HG03520 (cell line): ENCODE results near the gene KRTCAP2.
"Not testable (repeated sequence)": the region's sequence is repeated elsewhere in the genome, so short reads cannot be mapped to it uniquely, and the experiment has no call there.

Experiments used
- ATAC-seq: cut with Tn5 transposase; IDR thresholded peaks from one replicate; pipeline ENCODE4 v1.9.1; 2021; ENCODE audit warnings: mild to moderate bottlenecking, moderate library complexity; ENCODE audit not compliant: unreplicated experiment

Gene KRTCAP2

GRCh38 chr1:155170101-155170785 is 2.9 kb downstream of the KRTCAP2 start:
- no peak for ATAC-seq

- ATAC-seq = no peak
Observed at GRCh38 chr1:155169541-155169940, 3.6 kb downstream of the KRTCAP2 start.

- no peak for ATAC-seq
Observed at GRCh38 chr1:155168456-155169210, 4.5 kb downstream of the KRTCAP2 start.

DNA sequence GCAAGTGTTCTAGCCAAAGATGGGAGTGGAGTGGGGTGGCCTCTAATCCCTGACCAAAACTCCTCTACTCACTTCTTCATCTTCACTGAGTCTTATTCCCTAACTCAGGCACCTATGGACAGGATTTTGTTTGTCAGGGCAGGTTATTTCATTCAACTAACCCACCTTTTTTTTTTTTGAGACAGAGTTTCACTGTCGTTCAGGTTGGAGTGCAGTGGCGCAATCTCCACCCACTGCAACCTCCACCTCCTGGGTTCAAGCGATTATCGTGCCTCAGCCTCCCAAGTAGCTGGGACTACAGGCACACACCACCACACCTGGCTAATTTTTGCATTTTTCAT is 5.0 kb downstream of the KRTCAP2 start:
- not testable (repeated sequence) for ATAC-seq

DNA sequence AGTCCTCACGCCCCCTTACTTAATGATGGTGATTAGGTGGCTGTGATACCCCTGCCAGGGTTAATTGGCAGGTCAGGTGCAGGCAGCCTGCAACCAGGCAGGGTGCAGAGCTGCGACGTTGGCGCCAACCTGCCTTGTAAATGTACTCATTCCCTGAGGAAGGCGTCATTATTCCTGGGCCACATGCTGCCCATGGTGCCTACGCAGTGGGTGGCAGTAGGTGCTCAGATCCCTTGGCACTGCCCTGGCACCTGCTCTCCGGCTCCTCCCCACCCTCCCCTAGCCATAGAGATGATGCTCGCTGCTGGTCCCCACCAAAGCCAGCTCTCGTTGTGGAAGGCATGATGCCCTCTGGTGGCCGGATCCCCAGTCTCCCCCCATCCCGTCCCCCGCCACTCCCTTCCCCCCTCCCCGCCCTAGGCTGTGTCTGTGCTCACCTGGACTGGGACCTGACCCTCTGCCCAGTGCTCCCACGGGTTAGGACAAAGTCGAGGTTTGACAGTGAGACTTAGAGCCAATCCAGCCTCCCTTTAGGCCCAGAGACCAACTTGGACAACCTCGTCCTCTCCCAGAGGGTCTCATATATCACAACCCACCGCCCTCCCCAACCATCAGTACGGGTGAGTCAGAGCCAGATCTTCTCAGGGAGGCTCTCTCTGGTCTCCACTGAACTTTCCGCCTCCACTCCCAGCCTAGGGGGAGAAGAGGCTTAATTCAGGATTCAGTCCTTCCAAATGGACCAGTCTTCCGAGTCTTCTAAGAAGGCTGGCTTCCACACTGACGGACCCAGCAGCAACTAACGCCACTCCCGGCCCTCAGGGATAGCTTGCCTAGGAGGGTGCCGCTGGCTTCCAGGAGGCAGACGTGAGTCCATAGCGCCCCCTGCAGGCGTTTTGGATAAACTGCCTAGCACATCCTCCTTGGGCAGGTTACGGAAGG is 5.7 kb downstream of the KRTCAP2 start:
- peak; percentile 62 for ATAC-seq

DNA sequence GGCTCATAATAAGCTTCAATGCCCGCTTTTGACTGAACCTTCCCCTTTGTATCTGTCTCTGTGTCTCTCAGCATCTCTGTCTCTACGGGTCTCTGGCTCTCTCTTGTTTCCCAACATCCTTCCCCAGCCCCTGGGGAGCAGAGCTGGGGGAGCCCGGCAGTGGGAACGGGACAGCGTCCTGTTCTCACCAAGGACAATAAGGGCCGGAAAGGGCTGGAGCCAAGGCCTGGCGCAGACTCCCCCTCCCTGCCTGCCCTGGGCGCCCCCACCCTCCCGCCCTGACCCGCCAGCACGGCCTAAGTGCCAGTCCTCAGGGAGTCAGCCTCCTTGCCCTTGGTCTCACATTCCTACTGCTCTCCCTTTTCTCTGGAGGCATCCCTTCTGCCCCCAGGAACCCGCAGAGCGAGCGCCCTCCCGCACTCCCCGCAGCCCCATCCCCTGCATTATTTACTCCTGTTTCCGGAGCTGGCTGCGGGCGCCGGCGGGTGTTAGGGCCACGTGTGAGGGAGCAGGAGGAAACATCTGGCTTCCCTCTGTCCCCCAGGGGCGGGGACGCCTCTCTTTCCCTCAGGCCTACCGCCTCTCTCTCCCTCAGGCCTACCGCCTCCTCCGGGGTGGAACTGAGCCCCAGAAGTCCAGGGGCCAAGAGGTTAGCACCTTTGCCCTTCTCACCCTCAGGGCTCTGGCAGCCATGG is 6.5 kb downstream of the KRTCAP2 start:
- no peak for ATAC-seq

DNA sequence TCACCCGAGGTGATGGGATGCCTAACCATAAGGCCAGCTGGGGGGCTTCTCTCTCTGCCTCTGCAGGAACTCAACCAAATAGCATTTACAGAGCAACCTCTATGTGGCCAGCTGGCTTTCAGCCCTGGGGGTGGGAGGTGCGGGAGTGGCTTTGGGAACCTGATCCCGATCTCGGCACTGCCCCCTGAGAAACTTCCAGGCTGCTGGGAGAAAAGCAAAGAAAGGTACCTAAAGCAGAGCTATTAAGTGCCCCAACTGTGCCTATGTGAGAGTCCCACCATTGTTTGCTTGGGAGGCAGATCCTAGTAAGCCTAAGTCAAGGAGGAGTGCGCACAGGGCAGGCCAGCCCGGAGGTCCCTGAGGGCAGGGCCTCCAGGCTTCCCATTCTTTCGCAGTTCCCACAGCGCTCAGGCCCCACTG is 7.0 kb downstream of the KRTCAP2 start:
- no peak for ATAC-seq

DNA sequence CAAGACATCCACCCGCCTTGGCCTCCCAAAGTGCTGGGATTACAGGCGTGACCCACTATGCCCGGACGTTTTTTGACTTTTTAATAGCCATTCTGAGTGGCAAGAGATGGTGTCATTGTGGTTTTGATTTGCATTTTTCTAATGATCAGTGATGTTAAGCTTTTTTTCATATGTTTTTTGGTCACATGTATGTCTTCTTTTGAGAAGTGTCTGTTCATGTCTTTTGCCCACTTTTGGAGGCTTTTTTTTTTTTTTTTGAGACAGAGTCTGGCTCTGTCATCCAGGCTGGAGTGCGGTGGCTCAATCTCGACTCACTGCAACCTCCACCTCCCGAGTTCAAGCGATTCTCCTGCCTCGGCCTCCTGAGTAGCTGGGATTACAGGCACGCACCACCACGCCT is 8.5 kb downstream of the KRTCAP2 start:
- ATAC-seq = not testable (repeated sequence)

DNA sequence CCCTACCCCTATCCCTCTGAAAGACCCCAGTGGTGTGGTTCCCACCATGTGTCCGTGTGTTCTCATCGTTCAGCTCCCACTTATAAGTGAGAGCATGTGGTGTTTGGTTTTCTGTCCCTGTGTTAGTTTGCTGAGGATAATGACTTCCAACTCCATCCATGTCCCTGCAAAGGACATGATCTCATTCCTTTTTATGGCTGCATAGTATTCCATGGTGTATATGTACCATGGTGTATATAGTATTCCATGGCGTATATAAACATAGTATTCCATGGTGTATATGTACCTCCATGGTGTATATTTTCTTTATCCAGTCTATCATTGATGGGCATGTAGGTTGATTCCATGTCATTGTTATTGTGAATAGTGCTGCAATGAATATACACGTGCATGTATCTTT is 9.3 kb downstream of the KRTCAP2 start:
- not testable (repeated sequence) for ATAC-seq

DNA sequence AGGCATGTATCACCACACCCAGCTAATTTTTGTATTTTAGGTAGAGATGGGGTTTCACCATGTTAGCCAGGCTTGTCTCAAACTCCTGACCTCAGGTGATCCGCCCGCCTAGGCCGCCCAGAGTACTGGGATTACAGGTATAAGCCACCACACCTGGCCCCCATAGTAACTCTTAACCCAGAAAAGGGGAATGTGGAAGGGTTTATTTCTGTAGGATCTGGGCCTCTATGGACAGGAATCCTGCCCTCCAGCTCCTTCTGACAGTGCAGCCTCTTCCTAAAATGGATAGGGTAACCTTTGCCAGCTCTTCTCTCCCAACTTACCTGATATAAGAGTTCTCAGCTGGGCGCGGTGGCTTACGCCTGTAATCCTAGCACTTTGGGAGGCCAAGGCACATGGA is 10.5 kb downstream of the KRTCAP2 start:
- not testable (repeated sequence) for ATAC-seq

- ATAC-seq = no peak
Observed at GRCh38 chr1:155160128-155160527, 13.0 kb downstream of the KRTCAP2 start.

DNA sequence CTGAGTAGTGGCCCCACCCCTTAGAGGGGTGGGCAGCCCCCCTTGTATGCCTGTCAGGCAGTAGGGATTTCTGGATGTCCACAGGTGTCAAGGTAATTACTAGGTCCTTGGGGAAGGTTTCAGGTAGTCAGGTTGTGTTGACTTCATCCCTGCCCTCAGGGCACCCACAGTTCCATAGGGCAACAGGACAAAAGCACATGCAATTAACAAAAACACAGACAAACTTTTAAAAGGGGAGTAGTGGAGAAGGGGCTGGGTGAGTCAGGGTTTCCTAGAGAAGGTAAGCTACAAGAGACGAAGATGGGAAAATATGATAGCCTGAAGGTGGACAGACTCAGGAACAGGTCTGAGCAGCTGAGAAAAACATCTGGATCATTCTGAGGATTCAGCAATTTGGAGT is 14.1 kb downstream of the KRTCAP2 start:
- ATAC-seq = no peak

- not testable (repeated sequence) for ATAC-seq
Observed at GRCh38 chr1:155155996-155156643, 17.0 kb downstream of the KRTCAP2 start.

GRCh38 chr1:155145491-155145890 is 27.6 kb downstream of the KRTCAP2 start:
- no peak for ATAC-seq

- ATAC-seq = no peak
Observed at GRCh38 chr1:155141749-155142148, 31.4 kb downstream of the KRTCAP2 start.

GRCh38 chr1:155140630-155140953 is 32.5 kb downstream of the KRTCAP2 start:
- no peak for ATAC-seq

DNA sequence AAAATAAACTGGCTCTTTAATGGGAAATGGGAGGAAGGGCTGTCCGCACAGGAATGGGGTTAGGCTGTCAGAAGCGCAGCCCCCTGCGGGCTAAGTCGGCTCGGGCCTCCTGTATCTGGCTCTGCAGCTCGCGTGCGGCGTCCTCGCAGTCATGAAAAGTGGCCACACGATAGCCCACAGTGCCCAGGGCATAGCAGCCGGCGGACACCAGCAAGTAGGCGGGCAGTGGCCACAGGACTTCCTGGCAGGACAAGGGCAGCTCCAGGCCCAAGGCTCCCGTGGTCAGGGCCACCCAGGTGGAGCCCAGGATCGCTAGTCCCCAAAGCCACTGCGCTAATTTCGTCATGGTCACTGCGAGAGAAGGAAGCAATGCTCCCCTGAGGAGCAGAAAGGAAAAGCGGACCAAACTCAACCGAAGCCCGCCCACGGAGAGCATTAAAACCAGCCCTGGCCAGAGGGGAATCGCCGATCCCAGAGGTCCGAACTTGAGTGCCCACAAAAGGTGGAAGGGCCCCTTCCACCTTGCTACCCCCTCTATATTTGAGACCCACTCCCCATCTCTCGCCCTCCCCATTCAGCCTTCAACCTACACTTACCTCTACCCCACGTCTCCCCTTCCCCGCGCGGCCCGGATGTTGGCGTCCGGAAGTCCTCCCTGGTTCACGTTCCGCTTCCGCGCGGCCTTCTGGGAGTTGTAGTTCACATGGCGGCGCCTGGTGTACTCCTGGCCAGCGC is 33.0 kb downstream of the KRTCAP2 start, which contains the start of gene DPM3:
Gene DPM3, minus strand, starts transcription at position 637 of the 735 bp plus-strand sequence. Its CDS starts 291 bp downstream, at position 346.
- peak; percentile 45 for ATAC-seq

GRCh38 chr1:155137154-155137949 is 35.8 kb downstream of the KRTCAP2 start:
- no peak for ATAC-seq

DNA sequence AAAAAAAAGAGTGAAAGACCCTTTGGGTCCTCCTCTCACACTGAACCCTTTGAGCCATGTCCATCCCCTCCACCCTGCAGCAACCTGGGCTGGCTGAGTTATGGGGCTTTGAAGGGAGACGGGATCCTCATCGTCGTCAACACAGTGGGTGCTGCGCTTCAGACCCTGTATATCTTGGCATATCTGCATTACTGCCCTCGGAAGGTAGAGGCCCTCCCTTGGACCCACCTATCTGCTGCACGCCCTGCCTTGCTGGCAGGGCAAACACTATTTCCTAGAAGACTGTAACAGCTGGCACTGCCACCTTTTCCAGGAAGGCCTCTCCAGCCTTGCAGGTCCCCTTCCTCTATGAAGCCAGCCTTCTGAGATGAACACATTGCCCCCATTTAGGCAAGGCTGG is 36.4 kb downstream of the KRTCAP2 start:
- ATAC-seq = no peak
